NCI-H82 treated with DMSO at 0.1 percent for 48 hours (cell line): Measurements from ENCODE around the gene PRSS23.
"Not testable (repeated sequence)": the region's sequence is repeated elsewhere in the genome, so short reads cannot be mapped to it uniquely, and the experiment has no call there.

Experiments used
- DNase-seq: peaks from one replicate; lab custom pipeline; 2025; ENCODE audit not compliant: unreplicated experiment; lab: John Stamatoyannopoulos, UW

The PRSS23 gene

GRCh38 chr11:86800076-86800959 is at the start of gene PRSS23:
TSS of gene PRSS23 (plus strand) at chr11:86800542. CDS start at chr11:86807644, 7,102 bp downstream.
- no peak for DNase-seq

- DNase-seq = no peak
Measured at GRCh38 chr11:86753459-86753858, 46.9 kb upstream of the PRSS23 start.

GRCh38 chr11:86755146-86755545 is 45.2 kb upstream of the PRSS23 start:
- DNase-seq = no peak

- DNase-seq = no peak
Measured at GRCh38 chr11:86758171-86758570, 42.2 kb upstream of the PRSS23 start.

GRCh38 chr11:86760577-86760976 is 39.8 kb upstream of the PRSS23 start:
- no peak for DNase-seq

GRCh38 chr11:86761978-86762377 is 38.4 kb upstream of the PRSS23 start:
- no peak for DNase-seq

- DNase-seq = no peak
Measured at GRCh38 chr11:86765203-86765602, 35.1 kb upstream of the PRSS23 start.

- no peak for DNase-seq
Measured at GRCh38 chr11:86765878-86766277, 34.5 kb upstream of the PRSS23 start.

GRCh38 chr11:86769219-86769618 is 31.1 kb upstream of the PRSS23 start:
- DNase-seq = no peak

GRCh38 chr11:86770473-86771027 is 29.8 kb upstream of the PRSS23 start:
- not testable (repeated sequence) for DNase-seq

GRCh38 chr11:86772999-86773398 is 27.3 kb upstream of the PRSS23 start:
- DNase-seq = no peak

- no peak for DNase-seq
Measured at GRCh38 chr11:86773513-86774252, 26.7 kb upstream of the PRSS23 start.

GRCh38 chr11:86774417-86774816 is 25.9 kb upstream of the PRSS23 start:
- DNase-seq = no peak

- DNase-seq = no peak
Measured at GRCh38 chr11:86775361-86775760, 25.0 kb upstream of the PRSS23 start.

GRCh38 chr11:86781546-86781945 is 18.8 kb upstream of the PRSS23 start:
- DNase-seq = no peak

GRCh38 chr11:86782742-86783141 is 17.6 kb upstream of the PRSS23 start:
- DNase-seq = no peak

GRCh38 chr11:86783661-86784060 is 16.7 kb upstream of the PRSS23 start:
- DNase-seq = no peak

- no peak for DNase-seq
Measured at GRCh38 chr11:86784241-86784681, 16.1 kb upstream of the PRSS23 start.

GRCh38 chr11:86785576-86785975 is 14.8 kb upstream of the PRSS23 start:
- DNase-seq = no peak

- no peak for DNase-seq
Measured at GRCh38 chr11:86787018-86787536, 13.3 kb upstream of the PRSS23 start.

GRCh38 chr11:86787656-86788055 is 12.7 kb upstream of the PRSS23 start:
- no peak for DNase-seq
